Endothelial cell (in vitro differentiated cells): ENCODE data around the gene NEDD4L. TPM values are rescaled to one million over a fixed set of nuclear protein-coding genes. Genes with fewer than 3 reads are reported as not detected.

Experiments used
- DNase-seq: peaks from one replicate; pipeline ENCODE4 v3.0.0; 2021; ENCODE audit warnings: low spot score
- H3K27ac Mint-ChIP-seq: one replicate; pipeline ENCODE4 v1.8.0; 2021; ENCODE audit warnings: mixed read lengths, inconsistent platforms; ENCODE audit not compliant: unreplicated experiment
- H3K27me3 Mint-ChIP-seq: one replicate; pipeline ENCODE4 v1.8.0; 2021; ENCODE audit warnings: mild to moderate bottlenecking, moderate library complexity, mixed read lengths, inconsistent platforms; ENCODE audit not compliant: unreplicated experiment
- H3K36me3 Mint-ChIP-seq: one replicate; pipeline ENCODE4 v1.8.0; 2021; ENCODE audit warnings: mild to moderate bottlenecking, low read depth, mixed read lengths, inconsistent platforms; ENCODE audit not compliant: unreplicated experiment
- H3K4me1 Mint-ChIP-seq: one replicate; pipeline ENCODE4 v1.8.0; 2021; ENCODE audit warnings: mild to moderate bottlenecking, mixed read lengths, inconsistent platforms; ENCODE audit not compliant: unreplicated experiment
- H3K4me3 Mint-ChIP-seq: one replicate; pipeline ENCODE4 v1.8.0; 2021; ENCODE audit warnings: mild to moderate bottlenecking, mixed read lengths, inconsistent platforms; ENCODE audit not compliant: unreplicated experiment
- H3K9me3 Mint-ChIP-seq: one replicate; pipeline ENCODE4 v1.8.0; 2021; ENCODE audit warnings: mixed read lengths, inconsistent platforms; ENCODE audit not compliant: unreplicated experiment
- total RNA-seq: library from RNA; stranded (reverse); fragmentation: NEBNext Ultra II Directional; extraction: Animal tissue kit (Norgen Biotek cat#: 25700); gene quantifications from one replicate; pipeline ENCODE4 v1.2.1, GENCODE V29; 2021; ENCODE audit not compliant: unreplicated experiment
- TF ChIP-seq, protein P1 (sequence below): fragments of 200-600 bp; sonication (generic); IDR thresholded peaks from one replicate; pipeline ENCODE4 v1.5.0; 2021; ENCODE audit warnings: antibody characterized with exemption; ENCODE audit not compliant: unreplicated experiment

Gene NEDD4L
- total RNA-seq, 1 donor from 2014 or later, result 42.8 TPM

DNA sequence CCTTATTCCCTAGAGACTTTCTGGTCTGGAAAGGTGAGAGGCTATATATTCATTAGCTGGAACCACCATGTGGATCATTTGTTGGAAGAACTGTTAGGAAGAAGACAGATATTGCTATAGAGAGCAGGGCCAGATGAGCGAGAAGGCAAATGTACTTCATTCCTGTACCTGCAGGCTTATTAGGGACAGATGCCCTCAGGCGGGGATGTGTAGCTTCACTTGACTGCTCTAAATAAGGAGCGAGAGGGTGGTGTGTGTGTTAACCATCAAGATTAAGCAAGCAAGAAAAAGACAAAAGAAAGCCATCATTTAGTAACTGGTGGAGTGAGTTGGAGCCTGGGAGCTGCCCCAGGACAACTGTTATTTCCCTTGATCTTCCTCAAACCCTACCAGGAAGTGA, 36.4 kb downstream of the NEDD4L start:
- Mint-ChIP-seq H3K4me3 (no peak overlapping the region), H3K9me3 (no peaks in the 10 kb centered on the region), H3K4me1 (peaks cover 12% of the 10 kb centered on the region), H3K27ac (no peak overlapping the region), H3K27me3 (no peaks in the 10 kb centered on the region), H3K36me3 (no peaks in the 10 kb centered on the region)
- TF ChIP-seq, protein P1, sequence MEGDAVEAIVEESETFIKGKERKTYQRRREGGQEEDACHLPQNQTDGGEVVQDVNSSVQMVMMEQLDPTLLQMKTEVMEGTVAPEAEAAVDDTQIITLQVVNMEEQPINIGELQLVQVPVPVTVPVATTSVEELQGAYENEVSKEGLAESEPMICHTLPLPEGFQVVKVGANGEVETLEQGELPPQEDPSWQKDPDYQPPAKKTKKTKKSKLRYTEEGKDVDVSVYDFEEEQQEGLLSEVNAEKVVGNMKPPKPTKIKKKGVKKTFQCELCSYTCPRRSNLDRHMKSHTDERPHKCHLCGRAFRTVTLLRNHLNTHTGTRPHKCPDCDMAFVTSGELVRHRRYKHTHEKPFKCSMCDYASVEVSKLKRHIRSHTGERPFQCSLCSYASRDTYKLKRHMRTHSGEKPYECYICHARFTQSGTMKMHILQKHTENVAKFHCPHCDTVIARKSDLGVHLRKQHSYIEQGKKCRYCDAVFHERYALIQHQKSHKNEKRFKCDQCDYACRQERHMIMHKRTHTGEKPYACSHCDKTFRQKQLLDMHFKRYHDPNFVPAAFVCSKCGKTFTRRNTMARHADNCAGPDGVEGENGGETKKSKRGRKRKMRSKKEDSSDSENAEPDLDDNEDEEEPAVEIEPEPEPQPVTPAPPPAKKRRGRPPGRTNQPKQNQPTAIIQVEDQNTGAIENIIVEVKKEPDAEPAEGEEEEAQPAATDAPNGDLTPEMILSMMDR, result no peak
- DNase-seq, result no peak

DNA sequence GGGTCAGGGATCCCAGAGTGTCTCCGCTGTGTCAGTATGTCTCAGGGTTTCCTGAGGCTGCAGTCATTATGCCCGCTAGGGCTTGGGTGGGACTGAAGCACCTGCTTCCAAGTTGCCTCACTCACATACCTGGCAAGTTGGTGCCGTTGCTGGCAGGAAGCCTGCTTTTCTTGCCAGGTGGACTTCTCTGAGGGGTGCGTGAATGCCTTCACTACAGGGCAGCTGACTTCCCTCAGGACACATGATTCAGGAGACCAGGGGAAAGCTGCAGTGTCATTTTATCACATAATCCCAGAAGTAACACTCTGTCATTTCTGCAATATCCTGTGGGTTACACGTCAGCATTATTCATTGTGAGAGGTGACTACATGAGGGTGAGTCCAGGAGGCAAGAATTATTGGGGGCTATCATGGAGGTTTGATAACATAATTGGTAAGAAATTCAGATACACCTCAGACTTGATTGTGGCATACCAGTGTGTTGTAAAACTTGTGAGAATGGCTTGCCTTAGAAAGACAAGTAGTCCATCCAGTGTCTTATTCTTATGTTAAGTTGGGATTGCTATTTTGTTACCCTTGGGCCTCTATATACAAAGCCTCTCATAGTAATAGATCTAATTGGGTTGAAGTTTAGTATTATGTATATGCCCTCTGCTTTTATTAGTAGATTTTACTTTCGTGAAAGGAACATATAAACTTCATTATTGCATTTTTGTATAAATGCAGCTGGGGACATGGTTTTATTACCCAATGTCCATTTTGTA, 44.1 kb downstream of the NEDD4L start:
- H3K36me3 Mint-ChIP-seq, result no peaks in the 10 kb centered on the region
- no peak overlapping the region for H3K4me3 Mint-ChIP-seq
- no peaks in the 10 kb centered on the region for H3K27me3 Mint-ChIP-seq
- H3K9me3 Mint-ChIP-seq, result no peaks in the 10 kb centered on the region
- peaks cover 3% of the 10 kb centered on the region for H3K4me1 Mint-ChIP-seq
- TF ChIP-seq, protein P1, result no peak
- DNase-seq, result no peak
- H3K27ac Mint-ChIP-seq, result no peak overlapping the region

DNA sequence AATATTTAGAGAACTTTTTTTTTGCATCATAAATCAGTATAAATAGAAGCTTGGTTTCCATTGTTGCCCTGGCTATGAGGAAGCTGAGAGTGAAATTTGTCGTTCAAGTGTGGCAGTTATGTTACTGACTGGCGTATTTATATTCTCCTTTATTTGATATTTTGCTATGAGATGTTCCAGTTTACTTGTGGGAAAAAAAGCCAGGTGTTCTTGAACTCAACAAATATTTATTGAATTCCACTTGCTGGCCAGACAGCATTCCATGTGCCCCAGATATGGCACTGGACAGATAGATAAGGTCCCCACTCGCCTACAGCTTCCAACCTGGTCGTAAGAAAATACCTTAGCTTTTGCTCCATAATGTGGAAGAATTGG, 44.7 kb downstream of the NEDD4L start:
- DNase-seq, result no peak
- TF ChIP-seq, protein P1, result no peak
- Mint-ChIP-seq H3K4me1 (peaks cover 3% of the 10 kb centered on the region), H3K4me3 (no peak overlapping the region), H3K9me3 (no peaks in the 10 kb centered on the region), H3K27ac (no peak overlapping the region), H3K27me3 (no peaks in the 10 kb centered on the region), H3K36me3 (no peaks in the 10 kb centered on the region)

DNA sequence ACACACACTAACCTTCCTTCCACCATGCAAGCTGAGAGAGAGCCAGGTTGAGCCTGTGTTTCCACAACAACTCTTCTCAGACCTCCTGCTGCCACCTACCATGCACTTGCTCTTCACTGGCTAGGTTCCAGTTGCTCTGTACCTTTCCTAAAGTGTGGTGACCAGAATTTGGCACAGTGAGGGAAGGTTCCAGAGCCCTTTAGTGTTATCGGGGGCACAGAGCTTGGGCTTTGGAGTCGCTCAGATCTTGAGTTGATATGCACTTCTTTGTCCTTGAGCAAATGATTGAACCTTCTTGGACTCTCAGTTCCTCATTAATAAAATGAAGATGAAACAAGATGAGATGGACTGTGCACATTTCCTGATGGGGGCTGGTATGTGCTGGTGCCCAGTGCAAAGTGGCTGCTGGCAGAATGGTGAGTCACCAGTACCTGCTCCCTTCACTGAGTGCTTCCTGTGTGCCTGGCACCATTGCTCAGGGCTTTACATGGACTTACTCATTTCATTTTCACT, 47.1 kb downstream of the NEDD4L start:
- Mint-ChIP-seq H3K36me3 (no peaks in the 10 kb centered on the region), H3K9me3 (no peaks in the 10 kb centered on the region), H3K4me1 (peaks cover 13% of the 10 kb centered on the region), H3K27me3 (peaks cover 2% of the 10 kb centered on the region), H3K4me3 (no peak overlapping the region), H3K27ac (no peak overlapping the region)
- TF ChIP-seq, protein P1, result no peak
- no peak for DNase-seq

DNA sequence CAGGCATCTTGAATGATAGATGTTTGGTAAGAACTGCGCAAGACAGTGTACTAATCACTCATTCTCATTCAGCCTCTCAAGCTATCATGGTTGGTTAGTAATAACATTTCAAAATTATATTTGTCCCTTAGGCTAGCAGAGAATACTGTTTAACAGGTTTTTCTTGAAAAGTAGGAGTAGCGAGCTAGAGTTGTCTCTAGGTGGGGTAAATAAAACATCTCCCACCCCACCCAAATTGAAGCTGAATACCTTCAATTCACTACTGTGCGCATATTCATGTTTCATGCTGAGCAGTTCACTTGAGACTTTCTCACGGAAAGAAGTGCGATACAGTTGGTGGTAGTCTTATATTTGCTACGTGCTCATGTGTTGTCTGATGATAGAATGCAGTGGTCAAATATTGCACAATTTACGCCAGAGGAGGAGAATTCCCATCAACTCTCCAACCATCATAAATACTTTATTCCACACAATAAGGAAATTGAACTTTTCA, 49.3 kb downstream of the NEDD4L start:
- DNase-seq, result no peak
- no peaks in the 10 kb centered on the region for H3K36me3 Mint-ChIP-seq
- TF ChIP-seq, protein P1, result no peak
- H3K27me3 Mint-ChIP-seq, result peaks cover 2% of the 10 kb centered on the region
- H3K4me1 Mint-ChIP-seq, result peaks cover 13% of the 10 kb centered on the region
- H3K4me3 Mint-ChIP-seq, result no peak overlapping the region
- no peak overlapping the region for H3K27ac Mint-ChIP-seq
- H3K9me3 Mint-ChIP-seq, result no peaks in the 10 kb centered on the region
